Measurements from ENCODE around the gene TRIM63.

Gene TRIM63

DNA sequence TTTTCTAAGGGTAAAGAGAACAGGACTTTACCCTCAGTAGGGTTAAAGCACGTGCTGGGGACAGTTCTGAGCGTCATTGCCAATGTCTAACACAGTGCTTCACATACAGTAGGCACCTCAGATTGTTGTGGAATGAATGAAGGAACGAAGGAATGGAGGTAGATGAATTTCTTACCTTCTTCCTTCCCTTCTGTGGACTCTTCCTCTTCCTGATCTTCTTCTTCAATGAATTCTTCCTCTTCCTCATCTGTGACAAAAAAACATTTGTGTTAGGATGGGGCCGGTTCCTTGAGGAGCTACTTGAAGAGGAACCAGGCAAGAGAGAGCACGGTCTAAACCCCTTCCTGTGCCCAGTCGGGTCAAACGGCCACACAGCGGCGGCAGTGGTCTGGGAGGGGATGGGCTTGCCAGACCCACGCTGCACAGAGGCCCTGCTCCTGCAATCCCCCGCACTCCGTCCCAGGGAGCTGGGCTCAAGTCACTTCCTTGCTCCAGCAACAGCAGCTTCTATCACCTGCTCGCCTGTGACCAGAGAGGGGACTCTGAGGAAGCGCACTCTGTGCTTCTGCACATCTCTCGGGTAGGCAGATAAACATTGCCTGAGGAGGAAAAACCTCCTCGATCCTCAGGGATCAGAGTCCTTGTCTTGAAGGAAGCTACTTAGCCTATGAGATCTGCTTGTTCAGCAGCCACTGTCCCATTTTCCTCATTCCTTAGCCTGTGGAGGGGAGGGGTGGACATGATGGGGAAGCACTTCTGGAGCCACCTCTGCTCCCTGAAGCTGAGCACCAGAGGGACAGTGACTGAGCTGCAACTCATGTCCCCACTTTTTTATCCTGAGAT is 13.5 kb downstream of the TRIM63 start:
- no peak for DNase-seq

DNA sequence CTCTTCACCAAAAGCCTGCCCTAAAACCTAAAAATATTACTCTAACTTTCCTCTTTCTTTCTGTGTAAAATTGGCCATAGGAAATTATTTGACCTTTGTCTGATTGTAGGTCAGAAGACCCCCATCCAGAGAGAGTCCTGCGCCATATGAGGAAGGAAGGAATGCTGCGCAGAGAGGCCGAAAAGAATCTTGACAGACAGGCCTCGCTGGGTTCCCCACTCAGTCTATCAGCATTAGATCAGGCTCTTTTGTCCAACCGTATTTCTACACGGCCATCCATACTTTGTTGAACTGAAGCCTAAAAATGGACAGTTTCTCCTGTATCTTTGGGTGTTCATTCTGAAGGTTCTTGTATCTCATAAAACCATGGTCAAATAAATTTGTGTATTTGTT is 17.2 kb downstream of the TRIM63 start:
- no peak for DNase-seq

DNA sequence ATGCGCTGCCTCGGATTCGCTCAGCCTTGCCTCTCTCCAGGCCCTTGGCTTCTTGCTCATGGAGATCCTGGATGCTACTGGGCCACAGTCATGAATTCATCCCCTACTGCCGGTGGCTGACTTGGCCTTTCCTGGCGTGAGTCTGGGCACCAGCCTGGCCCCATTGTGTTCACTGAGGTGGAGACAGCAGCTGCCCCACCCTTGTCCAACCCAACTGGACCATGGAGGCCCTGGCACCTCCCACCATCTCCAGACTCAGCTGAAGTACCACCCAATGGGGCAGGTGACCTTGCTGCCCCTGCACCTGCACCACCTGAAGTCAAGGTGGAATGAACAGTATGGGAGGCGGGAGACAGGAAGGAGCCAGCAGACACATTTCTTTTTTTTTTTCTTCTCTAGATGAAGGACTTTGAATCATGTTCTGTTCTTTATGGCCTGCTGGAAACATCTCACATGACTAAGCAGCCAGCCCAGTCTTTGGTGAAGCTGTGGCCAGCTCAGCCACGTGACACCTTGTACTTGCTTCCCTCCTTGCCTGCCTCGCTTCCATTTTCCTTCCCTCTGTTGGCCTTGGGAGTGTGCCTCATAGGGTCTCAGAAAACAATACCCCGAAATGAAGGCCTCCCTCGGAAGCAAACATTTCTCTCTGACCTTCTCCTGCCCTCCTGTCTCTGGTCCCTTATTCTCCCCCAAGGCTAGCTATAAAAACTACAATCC is 17.7 kb downstream of the TRIM63 start:
- no peak for DNase-seq

DNA sequence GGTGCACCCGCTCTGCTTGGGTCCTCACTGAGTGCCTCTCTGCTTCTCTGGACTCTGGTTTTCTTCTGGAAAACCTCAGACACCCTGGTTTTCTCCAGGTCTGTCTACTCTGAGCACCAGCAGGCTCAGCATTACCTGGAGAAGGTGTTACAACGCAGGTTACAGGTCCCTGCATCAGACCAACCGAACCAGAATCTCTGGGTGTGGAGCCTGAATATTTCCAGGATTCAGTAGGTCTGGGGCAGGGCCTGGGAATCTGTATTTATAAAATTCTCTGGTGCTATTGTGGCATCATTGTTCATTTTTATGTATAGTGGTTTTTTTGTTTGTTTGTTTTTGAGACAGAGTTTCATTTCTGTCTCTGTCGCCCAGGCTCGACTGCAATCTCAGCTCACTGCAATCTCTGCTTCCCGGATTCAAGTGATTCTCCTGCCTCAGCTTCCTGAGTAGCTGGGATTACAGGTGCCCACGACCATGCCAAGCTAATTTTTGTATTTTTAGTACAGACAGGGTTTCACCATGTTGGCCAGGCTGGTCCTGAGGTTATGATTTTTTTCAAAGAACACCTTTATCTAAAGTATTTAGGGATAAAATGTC is 20.1 kb downstream of the TRIM63 start:
- no peak for DNase-seq

DNA sequence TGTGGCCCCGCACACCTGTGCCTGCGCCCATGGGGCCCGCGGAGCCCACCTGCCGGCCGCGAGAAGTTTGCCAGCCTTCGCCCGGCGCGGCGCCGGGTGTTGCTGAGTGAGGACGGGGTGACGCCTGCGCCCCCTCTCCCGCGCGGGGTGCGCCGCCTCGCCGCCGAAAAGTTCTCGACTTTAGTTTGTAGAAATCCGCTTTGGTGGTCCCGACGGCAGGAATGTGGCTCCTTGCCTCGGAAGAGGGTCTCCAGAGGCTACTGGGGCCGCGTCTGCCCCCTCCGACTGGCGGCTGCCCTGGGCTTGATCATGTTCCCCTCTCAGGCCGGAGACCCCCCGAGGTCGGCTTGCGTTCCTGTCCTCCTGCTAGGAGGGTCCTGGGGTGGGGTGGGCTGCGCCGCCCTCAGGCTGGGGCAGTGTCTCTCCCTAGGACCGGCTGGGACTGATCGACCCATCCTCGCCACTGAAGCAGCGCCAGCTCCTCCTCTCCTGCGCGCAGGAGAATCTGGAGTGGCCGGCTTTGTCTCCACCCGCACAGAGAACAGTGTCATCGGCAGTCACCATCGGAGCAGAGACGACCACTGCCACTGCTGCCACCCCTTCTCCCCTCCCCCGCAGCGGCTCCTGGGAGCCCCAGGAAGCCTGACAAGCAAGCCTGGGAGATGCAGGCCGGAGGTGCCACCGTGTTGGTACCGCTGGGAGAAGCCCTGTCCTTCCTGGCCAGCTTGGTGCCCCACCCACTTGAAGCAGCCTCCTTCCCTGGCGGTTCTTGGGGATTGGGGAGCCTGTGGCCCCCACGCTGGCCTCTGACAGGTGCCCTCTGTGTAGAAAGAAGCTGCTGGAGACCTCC is 21.0 kb downstream of the TRIM63 start:
- DNase-seq: no peak

DNA sequence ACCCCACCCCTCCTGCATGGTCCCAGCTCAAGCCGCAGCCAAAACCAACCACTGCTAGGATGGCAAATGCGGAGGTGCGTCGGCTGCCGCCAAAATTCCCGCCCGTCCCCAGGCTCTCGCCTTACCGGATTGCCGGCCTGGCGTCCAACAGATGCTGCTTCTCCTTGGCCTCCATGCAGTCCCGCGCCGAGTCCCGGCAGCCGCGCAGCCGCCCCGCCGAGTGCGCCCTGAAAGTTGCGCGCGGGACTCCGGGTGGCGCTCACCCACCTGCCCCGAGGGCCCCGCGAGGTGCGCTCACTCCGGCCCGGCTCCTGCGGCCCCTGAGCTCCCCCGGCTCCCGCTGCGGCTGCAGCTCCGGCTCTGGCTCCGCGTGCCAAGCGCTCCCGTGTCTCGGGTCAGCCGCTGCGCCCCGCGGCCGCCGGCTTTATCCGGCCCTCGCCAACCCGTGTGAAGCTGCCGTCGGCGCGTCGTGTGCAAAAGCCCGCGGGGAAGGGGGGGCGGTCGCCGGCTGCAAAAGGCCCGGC is 21.6 kb downstream of the TRIM63 start, which contains the start of gene SLC30A2:
SLC30A2 (minus strand) TSS at position 397 of the 524 bp plus-strand sequence; CDS start at position 175, 222 bp downstream.
- no peak for DNase-seq

DNA sequence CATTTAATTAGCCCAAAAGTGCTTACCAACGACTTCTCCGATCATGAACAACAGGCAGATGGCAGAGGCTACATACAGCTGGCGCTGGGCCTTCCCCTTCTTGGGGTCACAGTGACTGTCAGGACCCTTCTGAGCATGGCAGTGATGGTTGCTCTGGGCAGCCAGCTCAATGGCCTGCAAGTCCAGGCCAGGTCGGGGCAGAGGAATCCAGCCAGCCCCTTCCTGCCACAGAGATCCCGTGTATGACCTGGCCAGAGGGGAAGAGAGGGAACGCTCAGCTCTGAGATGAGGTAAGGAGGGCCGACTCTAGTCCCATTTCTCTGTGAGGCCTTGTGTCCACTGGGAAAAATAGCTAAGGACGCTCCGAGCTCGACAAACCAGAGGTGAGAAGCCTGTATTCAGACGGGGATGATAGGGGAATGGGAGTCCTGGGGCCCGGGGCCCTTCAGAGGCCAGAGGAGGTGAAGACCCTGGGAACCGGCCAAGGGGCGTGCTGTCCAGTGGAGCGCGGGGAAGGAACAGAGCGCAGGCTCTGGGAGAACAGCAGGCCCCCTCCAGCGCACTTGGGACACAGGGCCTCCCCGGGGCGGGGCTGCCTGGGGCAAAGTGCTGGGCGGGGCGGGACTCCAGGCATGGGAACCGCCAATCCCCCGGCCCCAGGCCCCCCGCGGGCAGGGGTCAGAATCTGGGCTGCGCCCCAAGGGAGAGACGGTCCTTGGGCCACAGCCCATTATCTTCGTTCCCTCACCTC is 22.3 kb downstream of the TRIM63 start:
- no peak for DNase-seq

DNA sequence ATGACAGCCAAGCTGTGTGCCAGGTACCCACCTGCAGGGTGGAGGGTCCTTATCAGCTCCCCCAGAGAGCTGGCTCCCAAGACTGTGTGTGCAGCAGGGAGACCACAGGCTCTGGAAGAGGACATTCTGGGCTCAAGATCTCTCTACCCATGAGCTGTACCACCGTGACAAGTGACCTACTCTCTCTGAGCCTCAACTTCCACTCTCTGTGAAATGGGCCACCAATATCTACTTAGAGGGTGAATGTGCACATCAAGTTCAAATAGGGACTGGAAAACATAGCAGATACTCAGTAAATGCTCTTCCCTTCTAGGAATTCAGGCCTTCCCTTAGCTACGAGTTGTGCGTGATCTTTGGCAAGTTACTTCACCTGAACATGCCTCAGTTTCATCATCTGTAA is 23.0 kb downstream of the TRIM63 start:
- no peak for DNase-seq

DNA sequence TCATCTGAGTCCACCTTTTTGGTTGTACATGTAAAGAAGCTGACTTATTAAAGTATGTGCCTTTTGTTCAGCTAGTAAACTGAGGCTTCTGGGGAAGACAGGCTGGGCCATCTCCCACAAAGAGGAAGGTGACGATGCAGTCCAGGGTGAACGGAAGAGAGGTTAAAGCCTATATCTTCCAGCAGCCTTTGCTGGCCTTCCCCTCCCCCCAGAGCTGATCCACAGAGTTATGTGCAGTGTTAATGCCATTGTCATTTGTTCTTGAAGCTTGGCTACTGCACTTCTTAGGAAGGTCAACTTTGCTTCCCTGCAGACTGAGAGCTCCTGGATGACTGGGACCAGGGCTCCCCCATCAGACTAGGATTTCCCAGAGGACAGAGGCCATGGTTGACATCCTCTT is 23.7 kb downstream of the TRIM63 start:
- no peak for DNase-seq

DNA sequence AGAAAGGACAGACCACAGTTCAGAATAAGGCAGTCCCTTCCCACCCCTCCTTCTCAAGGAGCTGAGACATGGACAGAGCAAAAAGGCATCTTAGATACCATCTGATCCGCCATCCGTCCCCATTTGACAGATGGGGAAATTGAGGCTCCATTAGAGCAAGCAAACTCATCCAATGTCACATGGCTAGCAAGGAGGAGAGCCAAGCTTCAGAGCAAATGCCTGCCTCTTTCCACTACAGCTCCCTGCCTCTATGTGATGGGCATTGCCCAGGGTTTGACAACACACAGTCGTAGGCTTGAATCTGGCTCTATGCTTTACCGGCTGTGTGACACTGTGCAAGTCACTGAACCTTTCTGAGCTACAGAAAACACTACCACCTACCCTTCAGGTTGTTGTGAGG is 25.5 kb downstream of the TRIM63 start:
- DNase-seq: no peak

DNA sequence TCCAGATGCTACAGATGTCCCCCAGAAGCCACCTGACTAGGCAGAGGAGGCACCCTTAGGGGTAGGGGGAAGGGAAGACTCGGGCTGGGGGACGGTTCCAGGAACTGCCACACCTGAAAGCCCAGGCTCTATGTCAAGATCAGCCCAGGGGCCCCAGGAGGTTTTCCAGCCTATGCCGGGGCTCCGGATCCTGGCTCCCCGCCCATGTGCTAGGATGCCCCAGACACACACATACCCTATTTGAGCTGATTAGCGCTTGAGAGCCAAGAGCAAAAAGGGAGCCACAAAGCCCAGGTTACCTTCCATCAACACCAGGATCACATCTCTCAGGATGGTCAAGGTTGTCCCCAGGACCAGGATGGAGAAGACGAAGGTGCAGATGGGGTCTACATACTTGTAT is 26.0 kb downstream of the TRIM63 start:
- DNase-seq: no peak

DNA sequence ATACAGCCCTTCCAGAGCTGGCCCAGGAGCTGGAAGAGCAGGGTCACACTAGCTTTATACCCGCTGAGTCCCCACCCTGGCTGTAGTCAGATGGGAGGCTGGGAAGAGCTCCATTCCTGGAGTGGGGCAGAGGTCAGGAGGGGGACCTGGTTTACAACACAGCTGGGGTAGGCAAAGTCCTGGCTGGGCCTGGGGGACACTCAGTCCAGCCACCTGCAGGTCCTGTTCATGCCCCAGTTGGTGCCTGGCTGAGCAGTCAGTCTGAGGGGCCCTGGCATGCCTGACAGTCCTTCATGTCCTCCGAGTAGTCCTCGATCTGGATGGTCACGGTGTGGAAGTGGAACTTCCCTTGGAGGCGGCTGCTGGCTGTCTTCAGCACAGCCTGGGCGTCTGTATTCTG is 28.5 kb downstream of the TRIM63 start:
- no peak for DNase-seq

DNA sequence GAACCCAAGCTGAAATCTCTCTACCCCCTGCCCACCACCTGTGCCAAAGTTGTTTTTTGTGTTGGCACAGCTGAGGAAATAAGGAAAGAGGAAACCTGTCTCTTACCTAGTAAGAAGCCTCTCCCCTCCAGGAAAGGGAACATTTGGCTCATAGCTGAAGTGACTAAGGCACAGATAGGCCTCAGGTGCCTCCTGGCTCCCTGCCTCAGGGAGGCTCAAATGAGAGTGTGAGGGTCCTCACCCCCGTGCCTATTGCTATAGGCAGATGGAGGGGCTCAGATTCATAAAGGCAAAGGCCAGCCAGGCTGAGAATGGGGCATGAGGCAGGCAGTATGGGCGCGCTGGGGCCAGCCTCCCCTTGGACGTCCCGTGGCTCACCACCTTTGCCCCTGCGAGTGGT is 29.0 kb downstream of the TRIM63 start:
- no peak for DNase-seq

DNA sequence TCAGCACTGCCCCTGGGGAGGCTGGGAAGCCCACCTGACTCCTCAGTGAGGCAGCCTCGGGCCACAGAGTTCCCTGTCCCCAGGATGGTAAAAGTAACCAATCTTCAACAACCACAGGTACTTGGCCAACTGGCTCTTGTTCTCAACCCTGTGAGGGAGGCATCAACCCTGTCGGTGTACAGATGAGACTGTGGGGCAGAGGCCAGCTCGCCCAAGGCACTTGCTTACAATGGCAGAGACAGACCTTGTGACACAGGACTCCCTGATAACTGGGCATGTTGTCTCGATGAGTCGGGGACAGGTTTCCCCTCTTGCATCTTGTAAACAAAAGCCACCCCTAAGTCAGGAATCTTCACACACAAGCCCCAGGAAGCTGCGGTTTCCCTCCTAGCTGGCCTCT is 29.5 kb downstream of the TRIM63 start:
- DNase-seq: no peak

DNA sequence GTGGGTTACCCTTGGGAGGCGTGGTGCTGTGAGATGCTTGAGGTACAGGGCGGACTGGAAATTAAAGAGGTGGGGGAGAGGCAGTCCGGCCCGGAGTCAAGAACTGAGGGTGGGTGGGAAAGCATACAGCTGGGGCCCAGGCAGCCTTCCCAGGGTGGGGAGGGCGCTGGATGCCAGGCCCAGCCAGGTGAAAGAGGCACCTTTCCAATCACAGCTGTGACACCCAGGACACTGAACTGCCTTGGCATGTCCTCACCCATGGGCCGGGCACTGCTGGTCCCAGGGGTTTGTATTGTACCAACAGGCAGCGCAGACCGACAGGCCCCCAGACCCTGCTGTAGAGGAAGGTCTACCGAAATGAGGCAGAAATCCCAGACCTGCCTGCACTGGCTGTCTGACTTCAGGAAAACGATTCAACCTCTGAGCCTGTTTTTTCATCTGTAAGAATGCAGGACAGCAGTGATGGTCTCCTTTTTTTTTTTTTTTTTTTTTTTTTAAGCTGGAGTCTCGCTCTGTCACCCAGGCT is 30.6 kb downstream of the TRIM63 start:
- DNase-seq: no peak

DNA sequence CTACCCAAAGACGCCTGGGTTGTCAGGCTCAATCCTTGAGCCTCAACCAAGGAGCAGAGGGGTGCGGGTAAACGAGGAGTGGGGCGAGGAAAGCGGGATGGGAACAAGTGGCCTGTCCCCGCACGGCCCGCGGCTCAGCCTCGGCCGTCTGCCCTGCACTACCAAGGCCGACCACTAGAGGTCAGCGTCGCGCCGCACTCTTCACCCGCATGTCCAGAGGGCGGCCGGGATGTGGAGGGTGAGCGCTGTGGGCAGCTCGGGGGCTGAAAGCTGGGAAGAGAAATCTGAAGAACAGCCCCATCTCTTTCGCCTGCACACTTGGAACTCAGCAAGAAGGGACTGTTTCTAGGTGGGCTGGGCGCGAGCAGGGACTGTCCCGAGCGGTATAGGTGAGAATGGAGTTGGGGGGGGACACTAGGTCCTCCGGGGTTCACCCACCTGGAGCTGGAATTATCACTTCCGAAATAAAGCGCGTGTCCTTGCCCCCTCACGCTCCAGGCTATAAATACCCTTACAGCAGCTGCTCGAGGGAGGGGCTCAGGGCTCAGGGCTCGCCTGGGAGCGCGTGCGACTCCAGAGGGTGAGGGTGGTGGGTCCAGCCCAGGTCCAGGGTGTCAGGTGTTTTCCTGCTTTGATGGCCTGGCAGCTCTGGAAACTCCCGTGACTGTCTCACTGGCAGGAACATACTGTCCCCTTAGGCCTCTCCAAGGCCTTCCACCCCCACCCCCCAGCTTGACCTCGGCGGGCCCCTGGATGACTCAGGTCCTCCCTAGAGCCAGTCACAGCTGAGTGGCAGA is 31.3 kb downstream of the TRIM63 start:
- DNase-seq: peak; percentile 91

DNA sequence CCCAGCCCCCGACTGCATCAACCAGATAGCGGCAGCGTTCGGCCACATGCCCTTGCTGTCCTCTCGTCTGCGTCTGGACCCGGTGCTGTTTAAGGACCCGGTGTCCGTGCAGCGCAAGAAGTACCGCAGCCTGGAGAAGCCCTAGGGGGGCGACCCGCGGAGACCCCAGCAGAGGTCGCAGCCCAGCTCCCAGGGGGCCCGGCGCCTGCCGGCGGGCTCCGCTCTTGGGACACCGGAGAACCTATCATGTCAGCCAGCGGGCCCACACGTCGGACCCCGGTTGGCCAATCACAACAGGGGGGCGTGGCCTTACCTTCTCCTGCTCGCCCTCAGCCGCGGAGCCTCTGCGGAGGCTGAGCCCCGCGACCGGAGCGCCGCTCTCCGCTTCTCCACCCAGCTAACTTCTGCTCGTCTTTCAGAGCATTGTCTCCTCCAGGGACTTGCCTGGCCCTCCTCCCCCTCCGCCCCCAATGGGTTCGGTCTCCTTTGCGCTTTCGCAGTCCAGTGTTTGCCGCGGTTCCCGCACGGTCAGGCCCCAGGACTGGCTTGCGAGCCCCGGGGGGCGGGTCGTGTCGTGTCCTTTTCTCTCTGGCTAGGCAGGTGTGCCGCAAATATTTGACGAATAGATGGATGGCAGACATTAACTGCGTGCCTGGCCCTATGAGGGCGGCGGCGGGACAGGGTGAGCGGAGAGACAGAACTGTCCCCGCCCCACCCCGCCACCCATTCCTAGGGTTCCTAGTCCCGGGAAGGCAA is 32.0 kb downstream of the TRIM63 start:
- DNase-seq: peak; percentile 97

DNA sequence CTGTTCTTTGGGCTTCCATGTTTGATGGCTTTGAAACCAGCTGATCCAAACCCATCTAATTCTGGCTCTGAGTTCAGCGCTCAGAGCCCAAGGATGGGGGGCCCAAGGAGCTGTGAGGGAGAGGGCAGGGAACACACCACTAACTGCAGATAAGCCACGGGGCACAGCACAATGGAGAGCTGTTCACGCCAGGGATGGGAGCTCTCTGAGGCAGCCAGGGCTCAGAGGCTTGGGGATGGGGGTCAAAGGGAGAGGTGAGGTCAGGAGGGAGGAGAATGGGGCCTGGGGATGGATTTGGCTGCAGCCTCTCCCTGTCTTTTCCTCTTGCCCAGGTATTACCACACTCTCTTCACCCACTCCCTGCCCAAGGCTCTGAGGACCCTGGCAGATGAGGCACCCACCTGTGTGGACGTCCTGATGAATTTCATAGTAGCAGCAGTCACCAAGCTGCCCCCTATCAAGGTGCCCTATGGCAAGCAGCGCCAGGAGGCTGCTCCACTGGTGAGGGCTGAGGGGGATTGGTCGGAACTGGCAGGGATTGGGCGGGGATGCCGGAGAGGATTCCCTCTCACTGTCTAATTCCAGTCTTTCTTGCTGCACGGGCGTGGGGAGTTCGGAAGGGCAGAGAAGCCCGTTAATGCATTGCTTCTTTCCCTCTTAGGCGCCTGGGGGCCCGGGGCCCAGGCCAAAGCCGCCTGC is 32.8 kb downstream of the TRIM63 start:
- DNase-seq: no peak

DNA sequence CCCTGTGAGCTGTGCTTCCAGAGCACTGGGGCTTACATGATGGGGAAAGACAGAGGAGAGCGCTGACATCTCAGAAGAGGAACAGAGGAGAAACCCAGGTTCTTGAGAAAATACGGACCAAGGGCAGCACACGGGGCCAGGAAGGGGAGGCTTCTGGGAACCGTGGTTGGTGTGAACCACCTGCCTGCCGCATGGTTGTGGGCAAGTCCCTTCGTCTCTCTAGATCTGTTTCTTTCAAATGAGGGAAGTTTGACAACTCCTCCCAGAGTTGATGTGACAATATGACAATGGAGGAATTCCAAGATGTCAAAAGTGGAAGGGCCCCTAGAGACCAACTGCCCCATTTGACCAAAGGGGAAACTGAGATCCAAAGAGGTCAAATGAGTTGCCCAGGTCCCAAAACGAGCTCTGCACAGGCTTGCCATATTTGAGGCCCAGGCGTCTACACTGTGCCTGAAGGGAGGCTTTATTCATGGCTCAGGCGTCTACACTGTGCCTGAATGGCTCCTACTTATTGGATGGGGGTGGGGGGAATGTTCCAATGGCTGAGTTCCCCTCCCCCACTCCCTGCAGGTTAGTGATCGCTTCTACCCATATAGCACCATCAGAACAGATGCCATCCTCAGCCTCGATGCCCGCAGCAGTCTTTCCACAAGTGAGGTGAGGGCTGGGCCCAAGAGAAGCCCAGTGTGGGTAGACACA is 34.6 kb downstream of the TRIM63 start:
- DNase-seq: no peak
